Stimulated activated CD8-positive, alpha-beta memory T cell treated with anti-CD3 and anti-CD28 coated beads, Interleukin-4, amount 100 ng/mL, for 4 hours (primary cell): ENCODE data around the gene CNOT2.
"Not testable (repeated sequence)": the region's sequence is repeated elsewhere in the genome, so short reads cannot be mapped to it uniquely, and the experiment has no call there.

Experiments
- DNase-seq, 2 donors: peaks; one replicate each; pipeline ENCODE4 v3.0.0-alpha.2; 2020; ENCODE audit warnings: low read depth in 2 of 2, low spot score in 1 of 2

The CNOT2 gene

DNA sequence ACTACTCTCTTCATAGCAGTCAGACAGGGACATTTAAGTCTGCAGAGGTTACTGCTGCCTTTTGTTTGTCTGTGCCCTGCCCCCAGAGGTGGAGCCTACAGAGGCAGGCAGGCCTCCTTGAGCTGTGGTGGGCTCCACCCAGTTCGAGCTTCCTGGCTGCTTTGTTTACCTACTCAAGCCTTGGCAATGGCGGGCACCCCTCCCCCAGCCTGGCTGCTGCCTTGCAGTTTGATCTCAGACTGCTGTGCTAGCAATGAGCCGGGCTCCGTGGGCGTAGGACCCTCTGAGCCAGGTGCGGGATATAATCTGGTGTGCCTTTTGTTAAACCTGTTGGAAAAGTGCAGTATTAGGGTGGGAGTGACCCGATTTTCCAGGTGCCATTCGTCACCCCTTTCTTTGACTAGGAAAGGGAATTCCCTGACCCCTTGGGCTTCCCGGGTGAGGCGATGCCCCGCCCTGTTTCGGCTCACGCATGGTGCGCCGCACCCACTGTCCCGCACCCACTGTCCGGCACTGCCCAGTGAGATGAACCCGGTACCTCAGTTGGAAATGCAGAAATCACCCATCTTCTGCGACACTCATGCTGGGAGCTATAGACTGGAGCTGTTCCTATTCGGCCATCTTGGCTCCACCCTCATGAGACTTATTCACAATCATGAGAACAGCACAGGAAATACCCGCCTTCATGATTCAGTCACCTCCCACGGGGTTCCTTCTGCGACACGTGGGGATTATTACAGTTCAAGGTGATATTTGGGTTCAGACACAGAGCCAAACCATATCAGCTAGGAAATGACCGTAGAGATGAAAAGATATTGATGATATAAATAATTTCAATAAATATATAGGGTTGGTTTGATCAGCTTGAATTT lies 61.7 kb downstream of the CNOT2 start:
- not testable (repeated sequence) for DNase-seq

DNA sequence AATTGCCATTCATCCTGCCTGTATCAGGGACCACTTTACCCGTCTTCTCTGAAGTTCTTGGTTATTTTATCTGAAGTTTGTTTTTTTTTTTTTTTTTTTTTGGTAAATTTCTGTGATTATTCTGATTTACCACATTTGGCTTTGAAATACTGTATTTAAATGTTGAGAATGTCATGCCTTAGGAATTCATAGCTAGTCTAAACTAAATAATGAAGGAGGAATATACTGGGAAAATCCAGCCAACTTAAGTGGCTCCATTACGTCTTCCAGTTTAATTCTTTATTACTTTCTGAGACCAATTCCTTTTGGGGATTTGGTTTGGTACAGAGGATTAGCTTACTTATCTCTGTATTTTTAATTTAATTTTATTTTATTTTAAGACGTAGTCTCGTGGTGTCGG lies 62.6 kb downstream of the CNOT2 start:
- DNase-seq: no peak

DNA sequence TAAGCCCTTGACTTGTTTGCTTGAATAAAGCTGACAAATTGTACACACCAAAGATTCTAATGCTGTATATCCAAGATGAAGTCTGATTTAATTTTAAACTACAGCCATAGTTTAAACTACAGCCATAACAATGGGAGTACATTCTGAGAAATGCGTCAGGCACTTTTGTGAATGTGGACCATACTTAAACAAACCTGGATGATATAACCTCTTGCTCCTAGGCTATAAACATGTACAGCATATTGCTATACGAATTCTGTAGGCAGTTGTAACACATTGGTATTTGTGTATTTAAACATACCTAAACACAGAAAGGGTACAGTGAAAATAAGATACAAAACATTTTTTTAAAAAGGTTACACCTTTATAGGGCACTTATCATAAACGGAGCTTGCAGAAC lies 63.4 kb downstream of the CNOT2 start:
- no peak for DNase-seq

DNA sequence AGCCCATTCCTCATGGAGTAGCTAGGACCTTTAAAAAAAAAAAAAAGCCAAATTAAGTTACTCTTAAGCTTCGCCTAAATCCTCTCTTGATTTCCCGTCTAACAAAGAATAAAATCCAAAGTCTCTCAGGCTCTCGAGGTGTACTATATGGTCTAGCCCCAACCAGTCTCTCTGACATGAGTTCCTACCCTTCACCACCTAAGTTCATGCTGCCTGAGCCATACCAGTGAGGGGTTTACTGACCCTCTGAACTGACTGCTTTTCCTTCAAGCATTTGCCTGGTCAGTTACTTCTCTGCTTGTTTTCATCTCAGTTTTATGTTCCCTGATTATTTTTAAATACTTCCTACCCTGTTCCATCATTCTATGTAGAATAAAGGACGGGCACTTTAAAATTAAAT lies 64.6 kb downstream of the CNOT2 start:
- no peak for DNase-seq

DNA sequence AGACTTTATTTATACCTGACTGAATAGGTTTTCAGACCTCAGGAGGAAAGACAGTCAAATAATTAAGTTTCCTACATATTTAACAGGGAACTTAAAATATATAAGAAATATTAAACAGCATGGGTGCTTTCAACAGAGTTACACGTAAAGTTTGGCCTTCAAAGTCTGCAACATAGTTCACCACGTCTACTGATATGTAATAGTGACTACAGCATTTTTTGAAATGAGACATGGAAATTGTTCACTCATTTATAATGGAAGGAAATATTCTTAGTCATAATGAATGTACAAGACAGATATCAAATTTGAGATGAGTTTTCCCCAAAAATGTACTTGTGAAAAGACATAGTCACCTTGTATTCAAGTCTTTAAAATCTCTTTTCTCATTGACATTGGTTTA lies 66.1 kb downstream of the CNOT2 start:
- no peak for DNase-seq

DNA sequence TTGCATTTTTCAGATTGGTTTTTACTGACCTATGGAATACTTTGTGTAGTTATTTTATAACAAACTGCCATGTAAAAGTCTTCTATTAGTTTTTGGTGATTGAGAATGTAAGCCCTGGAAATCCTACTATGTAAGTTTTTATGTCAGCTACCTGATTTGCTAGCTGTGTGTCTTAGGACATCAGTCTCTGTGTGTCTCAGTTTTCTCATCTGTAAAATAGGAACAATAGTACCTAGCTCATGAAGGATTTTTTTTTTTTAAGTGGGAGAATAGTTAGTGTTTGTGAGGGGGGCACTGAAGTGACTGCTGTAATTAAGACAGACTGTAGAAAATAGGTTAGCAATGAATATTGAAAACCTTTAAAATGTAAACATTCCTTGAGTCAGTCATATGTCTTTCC lies 70.9 kb downstream of the CNOT2 start:
- no peak for DNase-seq

DNA sequence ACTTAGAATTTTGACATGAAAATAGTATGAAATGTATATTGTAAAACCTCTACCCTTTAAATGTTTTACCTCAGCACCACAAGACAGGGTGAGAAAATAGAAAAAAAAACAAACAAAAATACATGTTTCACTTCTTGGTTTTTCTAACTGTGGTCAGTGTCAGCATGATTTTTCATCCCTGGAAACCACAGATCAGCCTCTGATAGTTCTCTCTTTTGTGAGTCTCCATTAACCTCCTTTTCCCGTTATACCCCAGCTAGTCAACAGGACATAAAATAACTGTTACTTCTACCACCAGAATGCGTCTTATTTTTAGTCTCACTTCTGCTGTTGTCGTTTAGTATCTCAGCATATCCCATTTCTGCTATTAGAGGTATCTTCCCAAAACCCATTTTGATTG lies 74.5 kb downstream of the CNOT2 start:
- DNase-seq: no peak

DNA sequence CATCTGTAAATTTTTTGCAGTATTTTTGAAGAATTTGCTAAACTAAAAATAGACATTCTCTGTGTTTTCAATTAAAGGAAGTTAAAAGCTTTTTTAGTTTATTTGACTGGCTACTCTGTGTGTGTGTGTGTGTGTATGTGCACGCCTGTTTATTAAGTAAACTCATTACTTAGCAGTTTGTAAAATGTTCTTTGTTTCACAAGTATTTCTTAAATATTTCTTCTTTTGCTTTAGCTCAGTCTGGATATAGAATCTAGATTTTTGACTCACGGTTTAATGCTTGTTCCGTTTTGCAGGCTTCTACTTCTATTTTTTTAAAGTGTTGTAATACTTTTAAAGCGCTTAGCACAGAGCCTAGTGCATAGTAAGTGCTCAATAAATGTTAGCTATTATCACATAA lies 76.4 kb downstream of the CNOT2 start:
- DNase-seq: no peak

DNA sequence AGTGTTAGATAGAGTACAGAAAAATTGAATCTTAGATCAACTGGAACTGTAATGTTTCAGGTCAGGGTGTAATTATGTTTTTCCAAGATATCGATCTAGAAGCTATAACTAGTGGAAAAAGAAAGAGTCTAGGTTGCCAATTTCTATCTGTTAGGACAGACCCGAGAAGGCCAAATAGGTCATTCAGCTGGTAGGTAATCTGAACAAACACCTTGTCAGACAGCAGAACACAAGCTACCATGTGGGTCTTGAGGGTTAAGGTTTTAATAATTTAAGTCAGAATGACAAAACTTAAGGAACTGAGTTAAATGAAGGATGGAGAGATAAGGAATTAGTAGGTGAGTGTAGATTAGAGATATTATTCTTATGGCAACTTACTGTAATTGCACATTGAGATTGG lies 78.0 kb downstream of the CNOT2 start:
- no peak for DNase-seq

DNA sequence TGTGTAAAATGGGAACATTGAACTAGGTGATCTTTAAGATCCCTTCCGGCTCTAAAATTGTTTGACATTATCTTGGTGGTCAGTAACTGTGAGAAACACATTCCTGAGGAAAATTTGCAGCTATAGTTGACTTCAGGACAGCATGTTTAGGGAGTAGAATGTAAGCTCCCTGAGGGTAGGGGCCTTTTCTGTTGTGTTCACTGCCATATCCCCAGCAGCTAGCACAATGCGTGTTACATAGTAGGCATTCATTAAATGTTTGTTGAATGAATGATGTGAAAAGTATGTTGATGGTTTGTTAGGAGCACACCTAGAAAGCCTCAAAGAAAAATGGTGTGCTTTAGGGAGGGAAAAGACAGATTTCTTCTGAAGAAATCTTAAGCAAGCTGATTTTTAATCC lies 84.3 kb downstream of the CNOT2 start:
- DNase-seq: no peak

DNA sequence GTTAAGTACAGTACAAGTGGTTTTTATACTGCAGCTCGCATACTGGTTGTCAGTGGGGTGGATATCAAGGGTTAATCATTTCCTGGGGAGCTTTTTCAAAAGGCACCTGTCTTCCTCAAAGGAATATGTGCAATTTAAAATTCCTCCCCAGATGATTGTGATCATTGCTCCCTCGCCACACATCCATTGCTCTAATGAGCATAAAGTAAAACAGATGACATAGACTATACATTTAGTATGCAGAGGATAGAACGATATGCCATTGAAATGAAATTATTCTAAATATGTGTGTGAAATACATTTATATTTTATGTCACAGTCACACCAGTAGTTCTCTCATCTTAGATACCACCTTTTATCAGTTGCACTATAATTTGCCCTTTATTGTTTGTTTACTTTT lies 86.5 kb downstream of the CNOT2 start:
- no peak for DNase-seq

DNA sequence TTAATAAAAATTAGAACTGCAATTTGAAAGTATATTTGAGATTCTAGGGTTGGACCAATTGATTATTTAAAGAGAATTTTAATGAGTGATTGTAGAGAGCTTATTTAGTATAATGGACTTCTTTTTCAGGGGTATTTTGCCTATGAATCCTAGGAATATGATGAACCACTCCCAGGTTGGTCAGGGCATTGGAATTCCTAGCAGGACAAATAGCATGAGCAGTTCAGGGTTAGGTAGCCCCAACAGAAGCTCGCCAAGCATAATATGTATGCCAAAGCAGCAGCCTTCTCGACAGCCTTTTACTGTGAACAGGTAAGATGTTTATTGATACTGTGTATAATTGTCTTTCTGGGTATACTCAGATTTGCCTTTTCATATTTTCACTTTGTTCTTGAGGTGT lies 86.9 kb downstream of the CNOT2 start:
- DNase-seq: no peak

DNA sequence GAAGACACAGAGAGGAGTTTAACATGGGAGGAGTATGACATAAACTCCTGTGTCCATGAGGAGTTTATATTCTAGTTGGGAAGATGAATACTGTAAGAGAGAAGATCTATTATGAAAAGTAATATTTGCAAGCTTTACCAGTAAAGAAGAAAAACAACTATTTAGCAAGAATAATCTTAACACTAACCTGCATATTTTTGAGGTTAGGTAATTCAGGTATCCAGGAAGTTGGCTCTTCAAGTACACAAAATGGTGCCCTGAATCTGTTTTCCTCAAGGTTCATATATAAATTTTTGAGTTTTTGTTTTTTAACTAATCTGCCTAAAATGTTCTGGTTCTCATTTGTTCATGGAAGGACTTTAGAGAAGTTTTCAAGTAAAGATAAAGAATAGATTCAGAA lies 89.0 kb downstream of the CNOT2 start:
- DNase-seq: no peak

DNA sequence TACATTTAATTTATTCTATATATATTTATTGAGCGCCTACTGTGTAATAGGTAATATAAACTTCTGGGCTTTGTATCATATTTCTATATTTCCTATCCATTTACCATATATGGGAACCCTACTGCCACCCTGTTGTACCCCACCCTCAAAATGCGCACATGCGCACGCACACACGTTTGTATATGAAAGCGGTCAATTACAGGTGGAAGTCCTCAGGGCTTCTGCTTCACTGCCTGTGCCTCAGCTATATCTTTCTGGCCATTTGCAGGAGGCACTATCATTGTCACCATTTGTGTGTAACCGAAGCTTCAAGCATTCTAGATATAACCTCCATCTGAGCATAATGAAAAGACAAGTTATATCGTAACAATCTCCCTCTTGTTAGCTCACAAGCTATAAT lies 91.5 kb downstream of the CNOT2 start:
- no peak for DNase-seq

DNA sequence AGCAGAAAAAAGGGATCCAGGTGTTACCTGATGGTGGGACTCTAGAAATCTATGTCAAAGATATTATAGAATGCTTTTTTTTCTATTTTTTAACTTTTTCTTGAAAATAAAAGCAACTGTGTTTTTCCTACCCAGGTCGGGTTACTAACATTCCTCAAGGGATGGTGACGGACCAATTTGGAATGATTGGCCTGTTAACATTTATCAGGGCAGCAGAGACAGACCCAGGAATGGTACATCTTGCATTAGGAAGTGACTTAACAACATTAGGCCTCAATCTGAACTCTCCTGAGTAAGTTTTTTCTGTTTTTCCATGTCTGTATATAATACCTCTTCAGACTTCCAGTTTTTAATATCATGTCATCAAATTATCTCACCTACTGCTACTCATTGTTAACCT lies 95.3 kb downstream of the CNOT2 start:
- no peak for DNase-seq

DNA sequence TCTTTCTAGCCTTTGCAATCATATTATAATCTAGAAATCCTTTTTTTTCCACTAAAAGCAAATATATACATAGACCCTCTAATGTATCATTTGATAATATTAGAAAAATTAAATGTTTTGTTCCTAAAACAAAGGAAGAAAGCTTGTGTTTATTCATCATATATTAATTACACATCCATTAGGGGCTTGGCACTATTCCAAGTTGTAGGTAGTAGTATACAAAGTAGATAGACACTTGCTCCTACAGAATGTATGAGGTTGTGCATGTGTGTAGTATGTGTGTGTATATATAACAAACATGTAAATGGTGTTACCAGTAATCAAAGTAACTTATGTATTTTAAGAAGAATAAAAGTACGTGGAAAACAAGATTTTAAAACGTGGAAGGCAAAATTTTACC lies 107.8 kb downstream of the CNOT2 start:
- no peak for DNase-seq

DNA sequence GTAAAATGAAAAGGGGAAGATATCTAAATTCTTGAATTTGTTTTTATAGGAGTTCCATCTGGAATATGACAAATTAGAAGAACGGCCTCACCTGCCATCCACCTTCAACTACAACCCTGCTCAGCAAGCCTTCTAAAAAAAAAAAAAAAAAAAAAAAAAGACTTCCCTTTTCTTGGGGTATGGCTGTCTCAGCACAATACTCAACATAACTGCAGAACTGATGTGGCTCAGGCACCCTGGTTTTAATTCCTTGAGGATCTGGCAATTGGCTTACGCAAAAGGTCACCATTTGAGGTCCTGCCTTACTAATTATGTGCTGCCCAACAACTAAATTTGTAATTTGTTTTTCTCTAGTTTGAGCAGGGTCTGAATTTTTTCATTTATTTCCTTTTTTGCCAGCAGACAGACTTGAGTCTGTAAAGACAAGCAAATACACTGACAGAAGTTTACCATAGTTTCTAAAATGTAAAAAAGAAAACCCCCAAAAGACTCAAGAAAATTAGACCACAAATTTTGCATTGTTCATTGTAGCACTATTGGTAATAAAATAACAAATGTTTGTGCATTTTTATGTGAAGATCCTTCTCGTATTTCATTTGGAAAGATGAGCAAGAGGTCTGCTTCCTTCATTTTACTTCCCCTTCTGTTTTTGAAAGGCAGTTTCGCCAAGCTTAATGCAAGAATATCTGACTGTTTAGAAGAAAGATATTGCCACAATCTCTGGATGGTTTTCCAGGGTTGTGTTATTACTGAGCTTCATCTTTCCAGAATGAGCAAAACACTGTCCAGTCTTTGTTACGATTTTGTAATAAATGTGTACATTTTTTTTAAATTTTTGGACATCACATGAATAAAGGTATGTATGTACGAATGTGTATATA lies 110.8 kb downstream of the CNOT2 start:
- DNase-seq: no peak

DNA sequence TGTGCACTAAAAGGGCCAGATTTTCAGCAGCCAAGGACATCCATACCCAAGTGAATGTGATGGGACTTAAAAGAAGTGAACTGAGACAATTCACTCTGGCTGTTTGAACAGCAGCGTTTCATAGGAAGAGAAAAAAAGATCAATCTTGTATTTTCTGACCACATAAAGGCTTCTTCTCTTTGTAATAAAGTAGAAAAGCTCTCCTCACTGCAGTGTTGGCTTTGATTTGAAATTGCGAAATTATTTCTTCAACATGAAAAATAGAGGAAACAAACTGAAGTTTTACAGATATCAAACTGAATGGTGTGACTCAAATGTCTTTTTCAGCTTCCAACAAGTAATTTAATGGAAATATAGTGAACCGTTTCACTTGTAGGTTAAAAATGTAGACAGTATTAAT lies 111.6 kb downstream of the CNOT2 start:
- DNase-seq: no peak

DNA sequence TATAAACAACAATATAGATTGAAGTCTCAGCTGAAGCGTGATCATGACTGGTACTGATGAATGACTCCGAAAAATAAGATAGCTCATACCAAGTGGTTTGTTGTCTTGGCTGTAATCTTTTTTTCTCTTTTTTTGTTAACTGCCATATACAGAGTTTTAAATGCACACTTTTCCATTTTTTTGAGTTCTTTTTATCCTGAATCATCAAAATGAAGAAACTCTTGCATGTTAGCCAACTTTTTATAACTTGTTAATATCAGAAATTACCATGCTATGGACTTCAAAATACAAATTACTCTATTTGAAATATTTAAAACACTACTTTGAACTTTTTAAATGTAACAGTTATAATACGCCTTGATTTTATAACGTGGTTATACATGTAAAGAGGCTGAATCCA lies 112.7 kb downstream of the CNOT2 start:
- no peak for DNase-seq

DNA sequence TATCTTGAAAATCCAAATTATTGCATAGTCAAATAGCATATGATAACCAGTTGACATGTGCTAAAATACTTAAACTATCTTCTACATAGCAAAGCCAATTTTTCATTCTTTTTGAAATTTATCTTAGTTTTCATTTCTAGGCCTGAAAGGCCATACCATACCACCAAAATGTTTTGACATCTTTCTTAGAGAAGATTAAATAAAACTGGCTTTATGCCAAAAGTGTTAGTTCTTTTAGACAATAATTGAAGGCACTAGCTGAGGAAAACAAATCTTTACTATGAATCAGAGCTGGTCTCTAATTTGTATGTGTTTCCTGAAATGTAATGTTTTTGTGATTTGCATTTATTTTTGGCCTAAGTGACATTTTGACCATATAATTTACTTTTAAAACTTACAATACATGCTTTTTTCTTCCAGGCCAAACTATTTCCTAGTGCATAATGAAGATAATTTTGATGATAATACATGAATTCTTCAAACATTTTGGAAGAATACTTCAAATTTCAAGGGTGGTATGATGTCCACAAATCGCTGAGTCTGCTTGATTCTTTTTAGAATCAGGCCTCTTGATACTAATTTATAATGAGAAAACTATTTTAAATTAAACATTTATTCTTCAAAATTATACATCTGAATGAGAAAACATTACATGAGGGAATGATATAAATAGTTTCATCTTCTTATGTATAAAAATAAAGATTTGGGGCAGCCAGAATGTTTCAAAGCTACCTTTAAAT lies 116.4 kb downstream of the CNOT2 start:
- DNase-seq: no peak

DNA sequence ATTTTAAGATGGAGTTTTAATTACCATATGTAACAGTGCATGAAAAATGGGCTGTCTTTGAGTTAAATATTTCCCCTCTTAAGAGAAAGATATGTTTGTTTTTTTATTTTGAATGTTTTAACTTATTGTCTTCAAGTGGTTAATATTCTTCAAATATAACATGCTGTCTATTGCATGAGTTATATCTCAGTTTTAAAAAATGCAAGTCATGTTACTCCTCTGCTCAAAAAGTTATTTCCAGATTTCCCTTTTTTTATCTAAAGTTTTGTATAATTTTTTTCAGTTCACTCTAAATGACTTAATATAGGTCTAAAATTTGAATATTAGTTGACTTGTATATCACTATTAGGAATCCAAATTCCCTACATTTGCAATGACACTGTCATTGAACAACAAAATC lies 117.0 kb downstream of the CNOT2 start:
- DNase-seq: no peak
